HG02852 (cell line): Measurements from ENCODE around the gene DLG2.
A peak's percentile ranks its signal among the peaks of the same experiment; 100 is the strongest.

Source experiments
- ATAC-seq: cut with Tn5 transposase; IDR thresholded peaks from one replicate; pipeline ENCODE4 v1.9.1; 2021; ENCODE audit warnings: mild to moderate bottlenecking, moderate library complexity; ENCODE audit not compliant: unreplicated experiment

DLG2 gene

GRCh38 chr11:84719935-84720577 lies 907.1 kb downstream of the DLG2 start:
- no peak for ATAC-seq

- peak; percentile 93 for ATAC-seq
Measured at GRCh38 chr11:84714316-84714780, 912.8 kb downstream of the DLG2 start.

- ATAC-seq = no peak
Measured at GRCh38 chr11:84691830-84692229, 935.3 kb downstream of the DLG2 start.

GRCh38 chr11:84687433-84687832 lies 939.7 kb downstream of the DLG2 start:
- ATAC-seq = no peak

- ATAC-seq = no peak
Measured at GRCh38 chr11:84686716-84687115, 940.4 kb downstream of the DLG2 start.

GRCh38 chr11:84685976-84686375 lies 941.2 kb downstream of the DLG2 start:
- no peak for ATAC-seq

- no peak for ATAC-seq
Measured at GRCh38 chr11:84685149-84685548, 942.0 kb downstream of the DLG2 start.

GRCh38 chr11:84681456-84681855 lies 945.7 kb downstream of the DLG2 start:
- no peak for ATAC-seq

GRCh38 chr11:84675396-84676025 lies 951.6 kb downstream of the DLG2 start:
- no peak for ATAC-seq

- ATAC-seq = no peak
Measured at GRCh38 chr11:84673753-84674152, 953.4 kb downstream of the DLG2 start.

GRCh38 chr11:84671325-84671999 lies 955.7 kb downstream of the DLG2 start:
- peak; percentile 50 for ATAC-seq

- no peak for ATAC-seq
Measured at GRCh38 chr11:84663731-84664130, 963.4 kb downstream of the DLG2 start.

- no peak for ATAC-seq
Measured at GRCh38 chr11:84660257-84660977, 966.7 kb downstream of the DLG2 start.

- no peak for ATAC-seq
Measured at GRCh38 chr11:84655712-84656111, 971.4 kb downstream of the DLG2 start.

GRCh38 chr11:84648471-84648870 lies 978.7 kb downstream of the DLG2 start:
- ATAC-seq = no peak

GRCh38 chr11:84645988-84646694 lies 981.0 kb downstream of the DLG2 start:
- no peak for ATAC-seq

- no peak for ATAC-seq
Measured at GRCh38 chr11:84642500-84642899, 984.6 kb downstream of the DLG2 start.

- no peak for ATAC-seq
Measured at GRCh38 chr11:84634309-84634708, 992.8 kb downstream of the DLG2 start.

- ATAC-seq = no peak
Measured at GRCh38 chr11:84628871-84629620, 998.1 kb downstream of the DLG2 start.

GRCh38 chr11:84626256-84626655 lies 1000.9 kb downstream of the DLG2 start:
- ATAC-seq = no peak
